Stimulated activated naive CD8-positive, alpha-beta T cell treated with anti-CD3 and anti-CD28 coated beads, Interleukin-15, amount 100 ng/mL, for 72 hours (primary cell): ENCODE results near the gene PCDHGA10.
A peak's percentile ranks its signal among the peaks of the same experiment; 100 is the strongest.
"Not testable (repeated sequence)": the region's sequence is repeated elsewhere in the genome, so short reads cannot be mapped to it uniquely, and the experiment has no call there.

Experiments
- ATAC-seq: fragments of 150-1000 bp; cut with Tn5 transposase; 2 replicates; pipeline ENCODE4 v1.10.0; 2021; ENCODE audit warnings: mild to moderate bottlenecking, moderate library complexity
- DNase-seq, 2 donors: peaks; one replicate each; pipeline ENCODE4 v3.0.0; 2021 to 2022
- H3K27ac Mint-ChIP-seq, 2 donors: one replicate each; pipeline ENCODE4 v1.8.0; 2022; ENCODE audit warnings: mild to moderate bottlenecking in 2 of 2, mixed read lengths in 2 of 2, moderate library complexity in 2 of 2
- H3K27me3 Mint-ChIP-seq: one replicate; pipeline ENCODE4 v1.8.0; 2022; ENCODE audit warnings: mixed read lengths
- H3K4me1 Mint-ChIP-seq: one replicate; pipeline ENCODE4 v1.8.0; 2022; ENCODE audit warnings: mild to moderate bottlenecking, mixed read lengths
- H3K4me3 Mint-ChIP-seq, 2 donors: one replicate each; pipeline ENCODE4 v1.8.0; 2022; ENCODE audit warnings: mild to moderate bottlenecking in 2 of 2, mixed read lengths in 2 of 2, moderate library complexity in 1 of 2
- H3K9me3 Mint-ChIP-seq, 2 donors: one replicate each; pipeline ENCODE4 v1.8.0; 2022; ENCODE audit warnings: mixed read lengths in 2 of 2

PCDHGA10 gene

GRCh38 chr5:141409598-141410306 lies 3.0 kb upstream of the PCDHGA10 start:
- Mint-ChIP-seq H3K4me1 (peaks cover 26% of the 10 kb centered on the region), H3K4me3 (no peak overlapping the region), H3K27me3 (peaks cover 79% of the 10 kb centered on the region), H3K9me3 (peaks cover 10 to 38% of the 10 kb centered on the region in 2 donors), H3K27ac (no peak overlapping the region)
- DNase-seq (no peak), ATAC-seq (no peak)

- H3K27me3 Mint-ChIP-seq, result peaks cover 81% of the 10 kb centered on the region
- DNase-seq (no peak), ATAC-seq (no peak)
- peaks cover 10 to 29% of the 10 kb centered on the region in 2 donors for H3K9me3 Mint-ChIP-seq
- peaks cover 32% of the 10 kb centered on the region for H3K4me1 Mint-ChIP-seq
- no peak overlapping the region for H3K4me3 Mint-ChIP-seq
- no peak overlapping the region for H3K27ac Mint-ChIP-seq
Measured at GRCh38 chr5:141411575-141411974, 1.2 kb upstream of the PCDHGA10 start.

GRCh38 chr5:141413540-141414069 lies 818 bp downstream of the PCDHGA10 start:
- Mint-ChIP-seq H3K4me1 (peaks cover 35% of the 10 kb centered on the region), H3K27ac (peak overlapping the region in 1 of 2 donors; percentile 96), H3K9me3 (peaks cover 12 to 28% of the 10 kb centered on the region in 2 donors), H3K27me3 (peaks cover 82% of the 10 kb centered on the region), H3K4me3 (peak overlapping the region; percentile 89 to 91)
- ATAC-seq (no peak), DNase-seq (no peak)

GRCh38 chr5:141414548-141415274 lies 1.9 kb downstream of the PCDHGA10 start:
- peak overlapping the region; percentile 39 to 55 for H3K4me3 Mint-ChIP-seq
- H3K27me3 Mint-ChIP-seq, result peaks cover 82% of the 10 kb centered on the region
- DNase-seq, H3K27ac Mint-ChIP-seq, ATAC-seq: not testable (repeated sequence)
- H3K4me1 Mint-ChIP-seq, result peaks cover 35% of the 10 kb centered on the region
- peaks cover 12 to 26% of the 10 kb centered on the region in 2 donors for H3K9me3 Mint-ChIP-seq

GRCh38 chr5:141415275-141415618 lies 2.5 kb downstream of the PCDHGA10 start:
- Mint-ChIP-seq H3K27me3 (peaks cover 82% of the 10 kb centered on the region), H3K9me3 (peaks cover 10 to 21% of the 10 kb centered on the region in 2 donors), H3K4me3 (peak overlapping the region; percentile 39 to 55), H3K4me1 (peaks cover 35% of the 10 kb centered on the region)
- ATAC-seq, DNase-seq, H3K27ac Mint-ChIP-seq: not testable (repeated sequence)

GRCh38 chr5:141417494-141418172 lies 4.8 kb downstream of the PCDHGA10 start, which contains the start of gene PCDHGB7:
Gene PCDHGB7 (plus strand): TSS chr5:141417677. CDS start chr5:141417860, 183 bp downstream.
- DNase-seq (peak; percentile 52 to 65), ATAC-seq (peak; percentile 85)
- Mint-ChIP-seq H3K4me1 (peaks cover 46% of the 10 kb centered on the region), H3K27me3 (peaks cover 97% of the 10 kb centered on the region), H3K9me3 (peaks cover 13 to 34% of the 10 kb centered on the region in 2 donors), H3K27ac (peak within 1 kb of the TSS in 1 of 2 donors; percentile 85), H3K4me3 (peak within 1 kb of the TSS; percentile 87)

- peaks cover 31% of the 10 kb centered on the region for H3K4me1 Mint-ChIP-seq
- H3K9me3 Mint-ChIP-seq, result peaks cover 17 to 36% of the 10 kb centered on the region in 2 donors
- ATAC-seq, result no peak
- H3K4me3 Mint-ChIP-seq, result no peak overlapping the region
- DNase-seq, result no peak
- peaks cover 97% of the 10 kb centered on the region for H3K27me3 Mint-ChIP-seq
- H3K27ac Mint-ChIP-seq, result no peak overlapping the region
Measured at GRCh38 chr5:141419074-141419880, 6.5 kb downstream of the PCDHGA10 start.

GRCh38 chr5:141420855-141421488 lies 8.2 kb downstream of the PCDHGA10 start, which contains the start of gene PCDHGA11:
Gene PCDHGA11 (plus strand): TSS chr5:141421051. CDS start chr5:141421228, 177 bp downstream.
- Mint-ChIP-seq H3K4me3 (peak within 1 kb of the TSS; percentile 82 to 85), H3K4me1 (peaks cover 21% of the 10 kb centered on the region), H3K27me3 (peaks cover 95% of the 10 kb centered on the region), H3K27ac (peak within 1 kb of the TSS in 1 of 2 donors; percentile 64), H3K9me3 (peaks cover 17 to 36% of the 10 kb centered on the region in 2 donors)
- ATAC-seq (peak; percentile 53), DNase-seq (peak; percentile 53 to 57)

GRCh38 chr5:141421489-141421855 lies 8.7 kb downstream of the PCDHGA10 start:
- no peak for ATAC-seq
- Mint-ChIP-seq H3K4me1 (peaks cover 21% of the 10 kb centered on the region), H3K9me3 (peaks cover 17 to 36% of the 10 kb centered on the region in 2 donors), H3K4me3 (peak overlapping the region; percentile 82 to 85), H3K27ac (peak overlapping the region in 1 of 2 donors; percentile 42), H3K27me3 (peaks cover 95% of the 10 kb centered on the region)
- no peak for DNase-seq

GRCh38 chr5:141422742-141423291 lies 10.0 kb downstream of the PCDHGA10 start:
- Mint-ChIP-seq H3K9me3 (peaks cover 17 to 36% of the 10 kb centered on the region in 2 donors), H3K27me3 (peaks cover 98% of the 10 kb centered on the region), H3K27ac (no peak overlapping the region), H3K4me3 (no peak overlapping the region), H3K4me1 (peaks cover 15% of the 10 kb centered on the region)
- ATAC-seq (no peak), DNase-seq (no peak)

GRCh38 chr5:141427783-141428426 lies 15.1 kb downstream of the PCDHGA10 start:
- Mint-ChIP-seq H3K9me3 (peaks cover 18 to 38% of the 10 kb centered on the region in 2 donors), H3K4me3 (no peak overlapping the region), H3K27me3 (peaks cover 88% of the 10 kb centered on the region), H3K4me1 (peaks cover 20% of the 10 kb centered on the region), H3K27ac (peak overlapping the region in 1 of 2 donors; percentile 15)
- no peak for ATAC-seq
- no peak for DNase-seq

GRCh38 chr5:141430332-141431113 lies 17.7 kb downstream of the PCDHGA10 start, which contains the start of gene PCDHGA12:
Gene PCDHGA12 (plus strand): TSS chr5:141430507. CDS start chr5:141430760, 253 bp downstream.
- ATAC-seq (peak; percentile 83), DNase-seq (peak in 1 of 2 donors; percentile 46)
- Mint-ChIP-seq H3K4me1 (peaks cover 20% of the 10 kb centered on the region), H3K27me3 (peaks cover 77% of the 10 kb centered on the region), H3K9me3 (peaks cover 18 to 49% of the 10 kb centered on the region in 2 donors), H3K27ac (peak within 1 kb of the TSS; percentile 72 to 76), H3K4me3 (peak within 1 kb of the TSS; percentile 81 to 84)

GRCh38 chr5:141431286-141431685 lies 18.5 kb downstream of the PCDHGA10 start:
- ATAC-seq (peak; percentile 53), DNase-seq (peak in 1 of 2 donors; percentile 40)
- Mint-ChIP-seq H3K4me1 (peaks cover 20% of the 10 kb centered on the region), H3K4me3 (peak overlapping the region; percentile 81 to 84), H3K9me3 (peaks cover 18 to 49% of the 10 kb centered on the region in 2 donors), H3K27ac (peak overlapping the region in 1 of 2 donors; percentile 12), H3K27me3 (peaks cover 69% of the 10 kb centered on the region)
